SU-DHL-6 (cell line): ENCODE results near the gene RALB.

Source experiments
- EZH2phosphoT487 ChIP-seq: fragments of 200-600 bp; sonication (generic), shearing (Covaris generic); conservative IDR thresholded peaks from 2 replicates; pipeline ENCODE4 v1.6.1; 2018; ENCODE audit warnings: mild to moderate bottlenecking, antibody characterized with exemption, low read length, moderate library complexity, mixed read lengths
- TF ChIP-seq, protein P1 (sequence below): fragments of 200-600 bp; sonication (generic); IDR thresholded peaks from one replicate; pipeline ENCODE4 v1.5.1; 2017; ENCODE audit warnings: antibody characterized with exemption, mild to moderate bottlenecking, low read length, moderate library complexity; ENCODE audit not compliant: insufficient read depth, poor library complexity, severe bottlenecking

DNA sequence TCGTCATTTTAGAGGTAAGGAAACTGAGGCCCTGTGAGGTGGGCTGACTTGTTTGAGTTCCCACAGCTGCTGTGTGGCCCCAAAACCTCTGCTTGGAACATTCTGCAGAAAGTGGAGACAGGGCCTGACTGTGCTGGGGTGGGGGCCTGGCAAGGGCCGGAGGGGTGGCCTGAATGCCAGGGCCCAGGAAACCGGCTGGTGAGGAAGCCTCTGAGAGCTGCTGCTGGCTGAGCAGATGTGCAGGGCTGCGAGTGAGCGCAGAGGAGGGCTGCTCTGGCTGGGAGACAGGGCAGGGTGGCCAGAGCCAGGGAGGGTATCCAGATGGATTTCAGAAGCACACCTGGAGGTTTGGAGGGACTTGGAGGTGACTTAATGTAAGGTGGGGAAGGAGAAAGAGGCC is 63.4 kb downstream of the RALB start:
- TF ChIP-seq, protein P1, sequence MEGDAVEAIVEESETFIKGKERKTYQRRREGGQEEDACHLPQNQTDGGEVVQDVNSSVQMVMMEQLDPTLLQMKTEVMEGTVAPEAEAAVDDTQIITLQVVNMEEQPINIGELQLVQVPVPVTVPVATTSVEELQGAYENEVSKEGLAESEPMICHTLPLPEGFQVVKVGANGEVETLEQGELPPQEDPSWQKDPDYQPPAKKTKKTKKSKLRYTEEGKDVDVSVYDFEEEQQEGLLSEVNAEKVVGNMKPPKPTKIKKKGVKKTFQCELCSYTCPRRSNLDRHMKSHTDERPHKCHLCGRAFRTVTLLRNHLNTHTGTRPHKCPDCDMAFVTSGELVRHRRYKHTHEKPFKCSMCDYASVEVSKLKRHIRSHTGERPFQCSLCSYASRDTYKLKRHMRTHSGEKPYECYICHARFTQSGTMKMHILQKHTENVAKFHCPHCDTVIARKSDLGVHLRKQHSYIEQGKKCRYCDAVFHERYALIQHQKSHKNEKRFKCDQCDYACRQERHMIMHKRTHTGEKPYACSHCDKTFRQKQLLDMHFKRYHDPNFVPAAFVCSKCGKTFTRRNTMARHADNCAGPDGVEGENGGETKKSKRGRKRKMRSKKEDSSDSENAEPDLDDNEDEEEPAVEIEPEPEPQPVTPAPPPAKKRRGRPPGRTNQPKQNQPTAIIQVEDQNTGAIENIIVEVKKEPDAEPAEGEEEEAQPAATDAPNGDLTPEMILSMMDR, result no peak
- no peak for TF ChIP-seq EZH2phosphoT487
